Forelimb muscle (tissue), 1 donor: Measurements from ENCODE around the gene PLCH2. TPM values are rescaled to one million over a fixed set of nuclear protein-coding genes. Genes with fewer than 3 reads are reported as not detected.

ENCODE experiments used
- DNase-seq: peaks from one replicate; pipeline ENCODE4 v3.0.0-alpha.2; 2013; ENCODE audit warnings: low read depth
- polyA plus RNA-seq: library from polyadenylated mRNA; unstranded; fragments of 120-200 nt; gene quantifications from one replicate; pipeline ENCODE4 v1.2.1, GENCODE V29; 2013; ENCODE audit not compliant: insufficient read length

Gene PLCH2
- polyA plus RNA-seq, 1 donor, result 0.63 TPM

GRCh38 chr1:2513939-2514652 lies 38.0 kb downstream of the PLCH2 start:
- DNase-seq, result no peak

- DNase-seq, result no peak
These were observed 39.0 kb downstream of the PLCH2 start for GRCh38 chr1:2514863-2515762.

- DNase-seq, result no peak
These were observed 39.6 kb downstream of the PLCH2 start for GRCh38 chr1:2515763-2516080.

- DNase-seq, result no peak
These were observed 40.0 kb downstream of the PLCH2 start for GRCh38 chr1:2516124-2516523.

GRCh38 chr1:2516946-2517345 lies 40.9 kb downstream of the PLCH2 start:
- no peak for DNase-seq

- no peak for DNase-seq
These were observed 41.9 kb downstream of the PLCH2 start for GRCh38 chr1:2517966-2518365.

- DNase-seq, result no peak
These were observed 42.4 kb downstream of the PLCH2 start for GRCh38 chr1:2518528-2518927.

GRCh38 chr1:2519029-2519685 lies 43.1 kb downstream of the PLCH2 start:
- DNase-seq, result no peak

- no peak for DNase-seq
These were observed 43.6 kb downstream of the PLCH2 start for GRCh38 chr1:2519729-2520128.

GRCh38 chr1:2520206-2520605 lies 44.1 kb downstream of the PLCH2 start:
- no peak for DNase-seq

GRCh38 chr1:2520806-2521205 lies 44.7 kb downstream of the PLCH2 start:
- no peak for DNase-seq

GRCh38 chr1:2522230-2522629 lies 46.1 kb downstream of the PLCH2 start:
- DNase-seq, result no peak

GRCh38 chr1:2523191-2523890 lies 47.3 kb downstream of the PLCH2 start:
- DNase-seq, result no peak

- DNase-seq, result no peak
These were observed 48.0 kb downstream of the PLCH2 start for GRCh38 chr1:2523891-2524609.

GRCh38 chr1:2525572-2525919 lies 49.5 kb downstream of the PLCH2 start:
- DNase-seq, result no peak

GRCh38 chr1:2525920-2526823 lies 50.1 kb downstream of the PLCH2 start, which contains the start of gene PANK4:
Gene PANK4, minus strand, starts transcription at chr1:2526596. Its CDS starts 9 bp downstream, at chr1:2526587.
- DNase-seq, result peak; percentile 80

GRCh38 chr1:2526824-2527555 lies 50.9 kb downstream of the PLCH2 start:
- no peak for DNase-seq

GRCh38 chr1:2527556-2527860 lies 51.4 kb downstream of the PLCH2 start:
- no peak for DNase-seq

GRCh38 chr1:2528016-2528415 lies 51.9 kb downstream of the PLCH2 start:
- DNase-seq, result no peak

- no peak for DNase-seq
These were observed 52.5 kb downstream of the PLCH2 start for GRCh38 chr1:2528611-2528965.
